Measurements from ENCODE around the gene HOXA4. TPM values are rescaled to one million over a fixed set of nuclear protein-coding genes. Genes with fewer than 3 reads are reported as not detected.

HOXA4 gene
- total RNA-seq, 1 experiment from 2014 or later: 2.0 TPM

GRCh38 chr7:27154369-27154768 is 23.8 kb upstream of the HOXA4 start:
- 0 out of 2 replicates have a peak overlapping the region, but pooled peaks have one; percentile 91 for H3K27ac ChIP-seq (ENCODE audit: low read depth, low read length)
- peaks cover 35% of the 10 kb centered on the region for H3K79me2 ChIP-seq (ENCODE audit: insufficient read depth, low read length)
- H3K9me2 ChIP-seq (ENCODE audit: insufficient read depth): no peaks in the 10 kb centered on the region
- H3K9me3 ChIP-seq (ENCODE audit: control insufficient read depth in 1 of 2, insufficient read depth in 1 of 2, low read depth in 1 of 2, low read length in 2 of 2): no peaks in the 10 kb centered on the region
- intact Hi-C loops (cut with micrococcal nuclease): loop anchor here (5.0 kb wide), 1 partner anchor 302 kb away; no protein-coding TSS in a partner anchor
- H3K4me2 ChIP-seq (ENCODE audit: low read length): no peak overlapping the region
- ATAC-seq (no peak), DNase-seq (ENCODE audit: low read depth, low spot score) (no peak)
- POLR2A ChIA-PET: no interaction called here
- peaks cover 21 to 58% of the 10 kb centered on the region in 2 experiments for H3K4me1 ChIP-seq (ENCODE audit: control insufficient read depth in 1 of 2, insufficient read depth in 2 of 2, low read length in 2 of 2)
- RAD21 ChIA-PET (ENCODE audit: low non-redundant PET in 1 of 2, low total read pairs in 2 of 2, uncharacterized antibody in 2 of 2, unreplicated experiment in 2 of 2): no interaction called here
- H3K36me3 ChIP-seq (ENCODE audit: control insufficient read depth in 1 of 2, insufficient read depth in 2 of 2, low read length in 2 of 2): no peaks in the 10 kb centered on the region
- H4K20me1 ChIP-seq (ENCODE audit: insufficient read depth): no peaks in the 10 kb centered on the region
- H3K9ac ChIP-seq (ENCODE audit: low read length): no peak overlapping the region
- H3K27me3 ChIP-seq (ENCODE audit: insufficient read depth, low read length): no peaks in the 10 kb centered on the region
- TSS peak; percentile 11 for BruUV-seq (replicated peaks)
- H3K4me3 ChIP-seq (replicated peaks in 1 of 2; ENCODE audit: low read depth in 1 of 2, low read length in 2 of 2): no peak overlapping the region
- H2AFZ ChIP-seq (ENCODE audit: low read depth, low read length, poor library complexity, severe bottlenecking): no peak overlapping the region
- TF ChIP-seq YY1 (IDR thresholded peaks at IDR 0.05; ENCODE audit: extremely low read depth, insufficient replicate concordance, low read depth, low read length): no peak
- TF ChIP-seq ZFX (IDR thresholded peaks at IDR 0.05): no peak
- TF ChIP-seq CBX3 (IDR thresholded peaks at IDR 0.05; ENCODE audit: low read depth): no peak
- no peak for TF ChIP-seq SP1 (IDR thresholded peaks at IDR 0.05; ENCODE audit: low read depth)
- TF ChIP-seq ZNF274 (IDR thresholded peaks at IDR 0.05; ENCODE audit: low read depth, low read length): no peak
- no peak for TF ChIP-seq MAX (IDR thresholded peaks at IDR 0.05)
- TF ChIP-seq EZH2phosphoT487 (IDR thresholded peaks at IDR 0.05; ENCODE audit: borderline replicate concordance): no peak
- TF ChIP-seq CTCF (IDR thresholded peaks at IDR 0.05 in 2 of 3, conservative IDR thresholded peaks at IDR 0.05 in 1 of 3; ENCODE audit: borderline replicate concordance in 1 of 3, insufficient read depth in 1 of 3, low read depth in 2 of 3, low read length in 2 of 3): no peak
- TF ChIP-seq SIN3A (IDR thresholded peaks at IDR 0.05; ENCODE audit: low read depth): no peak
- no peak for TF ChIP-seq RAD21 (IDR thresholded peaks at IDR 0.05; ENCODE audit: low read depth)
- no peak for TF ChIP-seq ATF3 (IDR thresholded peaks at IDR 0.05)
- no peak for TF ChIP-seq CEBPB (IDR thresholded peaks at IDR 0.05; ENCODE audit: low read depth)
- TF ChIP-seq ELF1 (IDR thresholded peaks at IDR 0.05; ENCODE audit: borderline replicate concordance, low read depth): no peak
- no peak for TF ChIP-seq REST (IDR thresholded peaks at IDR 0.05; ENCODE audit: low read depth)
- no peak for TF ChIP-seq EGR1 (IDR thresholded peaks at IDR 0.05; ENCODE audit: low read depth)
- CTCF ChIA-PET: no interaction called here
